ENCODE data around the gene GADD45GIP1.
"Not testable (repeated sequence)": the region's sequence is repeated elsewhere in the genome, so short reads cannot be mapped to it uniquely, and the experiment has no call there.

Gene GADD45GIP1

GRCh38 chr19:12957389-12957952 lies 448 bp upstream of the GADD45GIP1 start:
- DNase-seq (ENCODE audit: low spot score), result not testable (repeated sequence)

GRCh38 chr19:12955996-12956395 lies 1.0 kb downstream of the GADD45GIP1 start:
- no peak for DNase-seq (ENCODE audit: low spot score)

DNA sequence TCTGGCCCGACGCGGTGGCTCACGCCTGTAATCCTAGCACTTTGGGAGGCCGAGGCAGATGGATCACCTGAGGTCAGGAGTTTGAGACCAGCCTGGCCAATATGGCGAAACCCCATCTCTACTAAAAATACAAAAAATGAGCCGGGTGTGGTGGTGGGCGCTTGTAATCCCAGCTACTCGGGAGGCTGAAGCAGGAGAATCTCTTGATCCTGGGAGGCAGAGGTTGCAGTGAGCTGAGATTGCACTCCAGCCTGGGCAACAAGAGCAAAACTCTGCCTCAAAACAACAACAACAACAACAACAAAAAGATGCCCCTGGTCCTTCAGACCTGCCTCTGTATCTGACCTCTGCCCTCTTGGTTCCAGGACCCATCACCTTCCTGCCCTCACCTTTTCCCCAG lies 1.4 kb downstream of the GADD45GIP1 start:
- not testable (repeated sequence) for DNase-seq (ENCODE audit: low spot score)

GRCh38 chr19:12954612-12954962 lies 2.4 kb downstream of the GADD45GIP1 start:
- DNase-seq (ENCODE audit: low spot score), result no peak

GRCh38 chr19:12953799-12954611 lies 3.0 kb downstream of the GADD45GIP1 start:
- no peak for DNase-seq (ENCODE audit: low spot score)

DNA sequence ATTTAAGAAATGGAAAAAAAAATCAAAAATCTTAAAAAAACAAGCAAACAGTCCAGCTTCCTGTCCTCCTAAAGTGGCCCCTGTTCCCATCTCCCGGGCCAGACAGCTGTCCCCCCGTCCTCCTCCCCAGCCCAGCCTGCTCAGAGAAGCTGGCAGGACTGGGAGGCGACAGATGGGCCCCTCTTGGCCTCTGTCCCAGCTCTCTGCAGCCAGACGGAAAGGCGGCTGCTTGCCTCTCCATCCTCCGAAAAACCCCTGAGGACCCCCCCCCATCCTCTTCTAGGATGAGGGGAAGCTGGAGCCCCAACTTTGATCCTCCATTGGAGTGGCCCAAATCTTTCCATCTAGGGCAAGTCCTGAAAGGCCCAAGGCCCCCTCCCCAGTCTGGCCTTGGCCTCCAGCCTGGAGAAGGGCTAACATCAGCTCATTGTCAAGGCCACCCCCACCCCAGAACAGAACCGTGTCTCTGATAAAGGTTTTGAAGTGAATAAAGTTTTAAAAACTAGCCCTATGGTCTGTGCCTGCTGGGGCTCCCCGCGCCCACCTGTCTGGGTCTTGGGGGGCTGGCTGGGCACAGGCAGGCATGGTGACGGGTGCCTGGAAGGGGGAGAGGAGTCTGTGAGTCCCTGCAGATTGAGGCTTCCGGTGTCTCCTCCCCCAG lies 3.8 kb downstream of the GADD45GIP1 start:
- no peak for DNase-seq (ENCODE audit: low spot score)

DNA sequence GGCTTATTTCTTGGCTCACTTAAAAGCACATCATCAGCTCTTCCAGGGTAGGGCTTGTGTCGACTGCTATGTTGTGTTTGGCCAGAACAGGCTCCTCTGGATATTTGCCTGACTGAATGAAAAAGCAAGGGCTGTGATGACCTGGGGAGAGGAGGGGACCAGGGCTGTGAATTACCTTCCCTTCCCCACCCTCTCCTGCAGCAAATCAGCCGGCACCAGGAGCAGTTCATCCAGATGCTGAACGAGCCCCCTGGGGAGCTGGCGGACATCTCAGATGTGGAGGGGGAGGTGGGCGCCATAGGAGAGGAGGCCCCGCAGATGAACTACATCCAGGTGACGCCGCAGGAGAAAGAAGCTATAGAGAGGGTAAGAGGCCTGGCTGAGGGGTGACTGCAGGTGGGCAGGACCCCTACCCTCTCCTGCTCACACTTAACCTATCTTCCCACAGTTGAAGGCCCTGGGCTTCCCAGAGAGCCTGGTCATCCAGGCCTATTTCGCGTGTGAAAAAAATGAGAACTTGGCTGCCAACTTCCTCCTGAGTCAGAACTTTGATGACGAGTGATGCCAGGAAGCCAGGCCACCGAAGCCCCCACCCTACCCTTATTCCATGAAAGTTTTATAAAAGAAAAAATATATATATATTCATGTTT lies 4.4 kb downstream of the GADD45GIP1 start:
- DNase-seq (ENCODE audit: low spot score), result peak; percentile 89

DNA sequence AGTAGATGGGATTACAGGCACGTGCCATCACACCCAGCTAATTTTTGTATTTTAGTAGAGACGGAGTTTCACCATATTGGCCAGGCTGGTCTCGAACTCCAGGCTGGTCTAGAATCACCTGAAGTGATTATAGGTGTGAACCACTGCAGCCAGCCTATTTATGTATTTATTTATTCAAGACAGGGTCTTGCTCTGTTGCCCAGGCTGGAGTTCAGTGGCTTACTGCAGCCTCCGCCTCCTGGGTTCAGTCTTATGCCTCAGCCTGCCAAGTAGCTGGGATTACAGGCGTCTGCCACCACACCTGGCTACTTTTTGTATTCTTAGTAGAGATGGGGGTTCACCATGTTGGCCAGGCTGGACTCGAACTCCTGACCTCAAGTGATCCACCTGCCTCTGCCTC lies 5.0 kb downstream of the GADD45GIP1 start:
- not testable (repeated sequence) for DNase-seq (ENCODE audit: low spot score)

- DNase-seq (ENCODE audit: low spot score), result no peak
Measured at GRCh38 chr19:12949363-12950283, 7.4 kb downstream of the GADD45GIP1 start.

DNA sequence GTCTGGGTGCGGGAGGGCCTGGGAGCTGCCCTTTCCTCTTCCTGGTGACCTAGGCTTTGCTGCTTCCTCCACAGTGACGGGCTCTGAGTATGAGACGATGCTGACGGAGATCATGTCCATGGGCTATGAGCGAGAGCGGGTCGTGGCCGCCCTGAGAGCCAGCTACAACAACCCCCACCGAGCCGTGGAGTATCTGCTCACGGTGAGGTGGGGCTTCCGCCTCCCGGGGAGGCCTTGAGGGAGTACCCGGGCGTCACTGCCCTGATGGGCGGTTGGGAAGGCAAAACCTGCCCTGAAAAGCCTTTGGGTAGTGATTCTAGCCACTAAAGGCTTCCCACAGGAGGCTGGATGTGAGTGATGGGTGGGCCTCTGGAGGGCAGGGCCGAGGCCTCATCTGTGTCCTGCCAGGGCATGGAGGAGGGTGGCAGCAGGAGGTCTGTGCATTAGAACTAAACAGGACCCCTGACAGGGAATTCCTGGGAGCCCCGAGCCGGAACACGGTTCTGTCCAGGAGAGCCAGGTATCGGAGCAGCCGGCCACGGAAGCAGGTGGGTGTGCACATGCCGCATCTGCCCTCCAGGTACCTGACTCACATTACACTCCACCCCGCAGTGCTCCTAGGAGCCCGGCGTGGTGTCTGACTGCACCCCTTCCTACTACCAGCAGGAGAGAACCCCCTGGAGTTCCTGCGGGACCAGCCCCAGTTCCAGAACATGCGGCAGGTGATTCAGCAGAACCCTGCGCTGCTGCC lies 8.2 kb downstream of the GADD45GIP1 start:
- DNase-seq (ENCODE audit: low spot score), result no peak

- DNase-seq (ENCODE audit: low spot score), result no peak
Measured at GRCh38 chr19:12947702-12948611, 9.1 kb downstream of the GADD45GIP1 start.

DNA sequence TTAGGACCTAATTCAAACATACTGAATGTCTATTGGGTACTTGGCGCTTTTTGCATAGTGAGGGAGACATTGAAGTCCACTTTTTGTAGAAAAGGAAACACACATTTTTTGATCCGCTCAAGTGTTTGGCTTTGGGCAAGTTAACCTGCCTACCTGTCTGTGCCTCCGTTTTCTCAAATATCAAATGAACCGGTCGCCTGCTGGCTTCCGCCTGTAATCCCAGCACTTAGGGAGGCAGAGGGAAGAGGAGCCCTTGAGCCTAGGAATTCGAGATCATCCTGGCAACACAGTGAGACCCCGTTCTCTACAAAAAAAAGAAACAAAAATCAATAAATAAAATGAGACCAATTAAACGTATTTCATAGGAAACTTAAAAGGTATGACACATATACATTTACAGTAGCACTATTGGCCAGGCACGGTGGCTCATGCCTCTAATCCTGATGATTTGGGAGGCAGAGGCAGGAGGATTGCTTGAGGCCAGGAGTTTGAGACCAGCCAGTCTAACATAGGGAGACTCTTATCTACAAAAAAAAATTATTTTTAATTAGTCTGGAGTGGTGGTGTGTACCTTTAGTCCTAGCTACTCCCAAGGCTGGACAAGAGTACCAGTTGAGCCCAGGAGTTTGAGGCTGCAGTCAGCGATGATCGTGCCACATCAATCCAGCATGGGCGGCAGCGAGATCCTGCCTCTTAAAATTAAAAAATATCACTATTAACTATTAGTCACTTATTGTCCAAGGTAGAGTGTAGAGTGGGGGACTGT lies 10.1 kb downstream of the GADD45GIP1 start:
- DNase-seq (ENCODE audit: low spot score), result no peak

GRCh38 chr19:12946092-12946721 lies 10.8 kb downstream of the GADD45GIP1 start:
- no peak for DNase-seq (ENCODE audit: low spot score)

DNA sequence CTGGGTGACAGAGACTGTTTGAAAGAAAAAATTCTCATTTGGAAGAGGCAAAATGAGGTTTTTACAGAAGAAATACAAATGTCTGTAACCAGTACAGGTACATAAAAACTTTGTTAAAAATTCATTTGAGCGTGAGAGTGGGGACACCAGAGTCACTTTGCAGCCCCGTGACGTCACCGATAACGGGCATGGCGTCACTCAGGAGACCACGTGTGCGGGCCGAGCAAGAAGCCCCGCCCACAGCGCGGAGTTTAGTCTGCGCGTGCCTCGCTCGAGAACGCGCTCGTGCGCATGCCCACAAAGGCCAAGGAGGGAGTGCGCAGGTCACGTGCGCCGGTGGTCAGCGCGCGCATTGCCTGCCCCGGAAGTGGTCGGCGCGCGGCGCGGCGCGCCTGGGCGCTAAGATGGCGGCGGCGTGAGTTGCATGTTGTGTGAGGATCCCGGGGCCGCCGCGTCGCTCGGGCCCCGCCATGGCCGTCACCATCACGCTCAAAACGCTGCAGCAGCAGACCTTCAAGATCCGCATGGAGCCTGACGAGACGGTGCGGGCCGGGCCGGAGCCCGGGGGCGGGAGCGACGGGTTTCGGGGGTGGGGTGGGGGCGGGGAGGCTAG lies 11.4 kb downstream of the GADD45GIP1 start, which contains the start of gene RAD23A:
Gene RAD23A, plus strand, starts transcription at position 384 of the 613 bp plus-strand sequence. Its CDS starts 87 bp downstream, at position 471.
- peak; percentile 94 for DNase-seq (ENCODE audit: low spot score)

GRCh38 chr19:12944104-12944674 lies 12.8 kb downstream of the GADD45GIP1 start:
- DNase-seq (ENCODE audit: low spot score), result no peak

DNA sequence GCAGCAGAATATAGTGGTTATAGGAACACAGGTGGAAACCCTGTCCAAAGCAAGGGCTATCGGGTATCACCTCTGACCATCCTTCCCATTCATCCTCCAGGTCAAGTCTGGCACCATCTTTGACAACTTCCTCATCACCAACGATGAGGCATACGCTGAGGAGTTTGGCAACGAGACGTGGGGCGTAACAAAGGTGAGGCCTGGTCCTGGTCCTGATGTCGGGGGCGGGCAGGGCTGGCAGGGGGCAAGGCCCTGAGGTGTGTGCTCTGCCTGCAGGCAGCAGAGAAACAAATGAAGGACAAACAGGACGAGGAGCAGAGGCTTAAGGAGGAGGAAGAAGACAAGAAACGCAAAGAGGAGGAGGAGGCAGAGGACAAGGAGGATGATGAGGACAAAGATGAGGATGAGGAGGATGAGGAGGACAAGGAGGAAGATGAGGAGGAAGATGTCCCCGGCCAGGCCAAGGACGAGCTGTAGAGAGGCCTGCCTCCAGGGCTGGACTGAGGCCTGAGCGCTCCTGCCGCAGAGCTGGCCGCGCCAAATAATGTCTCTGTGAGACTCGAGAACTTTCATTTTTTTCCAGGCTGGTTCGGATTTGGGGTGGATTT lies 13.5 kb downstream of the GADD45GIP1 start:
- DNase-seq (ENCODE audit: low spot score), result no peak

DNA sequence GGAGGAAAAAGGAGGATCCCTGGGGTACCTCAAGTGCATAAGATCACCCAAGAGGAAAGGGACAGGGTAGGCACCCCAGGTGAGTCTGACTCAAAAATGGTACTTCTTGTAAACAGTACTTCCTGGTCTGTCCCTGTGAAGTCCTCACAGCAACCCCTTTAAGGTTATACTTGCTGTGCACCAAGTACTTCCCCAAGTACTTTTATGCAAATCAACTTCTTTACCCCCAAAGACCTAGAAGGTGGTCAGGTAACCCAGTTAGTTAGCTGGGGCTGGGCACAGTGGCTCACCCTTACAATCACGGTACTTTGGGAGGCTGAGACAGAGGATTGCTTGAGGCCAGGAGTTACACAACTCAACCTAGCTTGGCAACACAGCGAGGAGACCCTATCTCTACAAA lies 16.1 kb downstream of the GADD45GIP1 start:
- DNase-seq (ENCODE audit: low spot score), result no peak
